Adrenal gland (tissue), 12 donors: ENCODE measurements around the gene CROCC. TPM values are rescaled to one million over a fixed set of nuclear protein-coding genes. Genes with fewer than 3 reads are reported as not detected.

Experiments
- DNase-seq, 7 donors: peaks; one replicate each; pipeline ENCODE4 v3.0.0-alpha.2; 2019 to 2020
- H3K27ac ChIP-seq, 5 donors: fragments of 200-600 bp; sonication (generic) in 4 of 5; 1 replicate in 3 of 5; 2 replicates in 2 of 5; pipeline versions ENCODE4 v1.5.1 to v1.8.0; 2016 to 2020; ENCODE audit warnings: mild to moderate bottlenecking in 1 of 5
- H3K27me3 ChIP-seq: fragments of 200-600 bp; 2 replicates; pipeline ENCODE4 v1.8.0; 2021
- H3K36me3 ChIP-seq, 2 donors: fragments of 200-600 bp; replicated peaks in 1 of 2; 1 replicate in 1 of 2; 2 replicates in 1 of 2; pipeline versions ENCODE4 v1.5.1 to v1.8.0; 2018 to 2022
- H3K4me1 ChIP-seq, 2 donors: fragments of 200-600 bp; replicated peaks in 1 of 2; 1 replicate in 1 of 2; 2 replicates in 1 of 2; pipeline versions ENCODE4 v1.5.1 to v1.8.0; 2018 to 2021
- H3K4me3 ChIP-seq, 4 donors: fragments of 200-600 bp; sonication (generic) in 3 of 4; one replicate each; pipeline ENCODE4 v1.5.1; 2016 to 2018
- H3K9me3 ChIP-seq, 3 donors: fragments of 200-600 bp; sonication (generic) in 1 of 3; replicated peaks in 1 of 3; 1 replicate in 2 of 3; 2 replicates in 1 of 3; pipeline versions ENCODE4 v1.5.1 to v1.8.0; 2016 to 2021
- POLR2A ChIP-seq, 2 donors: fragments of 450-650 bp; IDR thresholded peaks; one replicate each; pipeline ENCODE4 v1.6.1; 2017; ENCODE audit warnings: antibody characterized with exemption in 2 of 2, mild to moderate bottlenecking in 2 of 2, moderate library complexity in 1 of 2
- WGBS, 4 donors: extraction: QIAGEN DNeasy Blood & Tissue Kit in 2 of 4; methylation state at CpG; one replicate each; pipeline versions ENCODE4 v1.1.5 to v1.1.7; 2013 to 2017; 5-methylcytosine and 5-hydroxymethylcytosine counted together
- intact Hi-C, 2 donors: fragments of 100-400 bp; cut with DNase I; formaldehyde crosslinking; loops; one replicate each; pipeline versions ENCODE4 v1.14.1 to v1.15.0; 2022 to 2023
- polyA plus RNA-seq, 3 donors: library from polyadenylated mRNA; stranded (reverse); fragments of 200-250 nt in 2 of 3; fragments of 350-450 nt in 1 of 3; fragmentation: Illumina TruSeq in 1 of 3; extraction: RNeasy Lipid Tissue Mini Kit (QIAGEN cat#74804) in 1 of 3; gene quantifications; one replicate each; pipeline ENCODE4 v1.2.3, GENCODE V29; 2013 to 2014
- total RNA-seq, 9 donors: library from RNA; depleted of rRNA in 4 of 9; stranded (reverse); fragments of >200 nt in 4 of 9; fragments of 120-200 nt in 1 of 9; fragmentation: NEBNext Ultra II Directional in 1 of 9; extraction: Animal tissue kit (Norgen Biotek cat#: 25700) in 1 of 9; gene quantifications; one replicate each; pipeline versions ENCODE4 v1.1.0 to v1.2.4, GENCODE V29; 2013 to 2023
- TF ChIP-seq, protein P1 (sequence below), 6 experiments: fragments of 450-650 bp in 4 of 6; fragments of 200-600 bp in 2 of 6; sonication (generic) in 1 of 6; IDR thresholded peaks; 1 replicate in 5 of 6; 2 replicates in 1 of 6; pipeline versions ENCODE4 v1.5.1 to v1.8.0; 2016 to 2021; ENCODE audit warnings: antibody characterized with exemption in 6 of 6, mild to moderate bottlenecking in 2 of 6, moderate library complexity in 1 of 6
- donor health status: healthy with polysubstance abuse.
- donor health status: Bipolar disorder and iron deficiency.
- donor health status: DM: yes; HTN: yes; CAD: no.
- donor health status: DM: no; HTN: no; CAD: no.
- donor health status: DM: no; HTN: no; CAD: no.
- donor health status: DM: yes; HTN: yes; CAD: no.

Gene CROCC
- total and polyA plus RNA-seq, 12 donors = 2.3 to 151 (median 19.2) TPM

DNA sequence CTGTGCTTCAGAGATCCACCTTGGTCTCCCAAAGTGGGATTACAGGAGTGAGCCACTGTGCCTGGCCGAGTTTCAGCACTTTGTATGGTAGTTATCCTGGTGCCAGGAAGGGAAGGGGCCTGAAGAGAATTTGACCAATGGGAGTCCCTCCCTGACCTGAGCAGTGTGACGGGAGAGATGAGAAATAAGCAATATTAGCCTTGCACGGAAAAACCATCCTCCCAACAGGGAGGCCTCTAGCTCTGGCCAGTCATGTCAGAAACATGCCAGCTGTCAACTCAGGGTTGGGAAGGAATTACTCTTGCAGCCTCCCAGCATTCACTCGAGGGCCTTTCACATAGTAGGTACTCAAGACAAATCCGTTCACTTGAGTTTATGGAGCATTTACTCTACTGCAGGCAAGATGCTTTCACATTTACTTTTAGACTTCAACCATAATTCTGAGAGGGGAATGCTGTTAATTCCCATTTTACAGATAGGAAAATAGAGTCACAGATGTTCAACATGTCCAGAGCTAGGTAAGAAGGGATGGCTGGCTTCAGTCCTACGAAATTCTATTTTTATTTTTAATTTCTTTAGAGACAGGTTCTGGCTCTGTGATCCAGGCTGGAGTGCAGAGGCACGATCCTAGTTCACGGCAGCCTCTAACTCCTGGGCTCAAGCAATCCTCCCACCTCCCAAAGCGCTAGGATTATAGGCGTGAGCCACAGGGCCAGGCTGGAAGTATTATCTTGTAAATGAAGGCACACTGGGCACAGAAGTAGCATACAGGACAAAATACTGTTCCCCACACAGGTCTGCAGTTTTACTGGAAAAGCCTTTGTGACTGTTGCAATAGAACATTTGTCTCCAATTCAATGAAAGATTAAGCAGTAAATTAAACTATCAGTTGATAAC is 93.2 kb downstream of the CROCC start:
- Histone ChIP-seq H3K4me3 (no peak overlapping the region), H3K36me3 (peaks cover 0 to 23% of the 10 kb centered on the region in 2 donors), H3K9me3 (no peaks in the 10 kb centered on the region), H3K4me1 (peaks cover 11 to 27% of the 10 kb centered on the region in 2 donors), H3K27me3 (no peaks in the 10 kb centered on the region), H3K27ac (peak overlapping the region in 2 of 5 donors; percentile 17 to 52)
- no peak for DNase-seq
- intact Hi-C loops = no loop called here
- WGBS, 4 donors = 65 to 73% (median 68%) methylated on average over 10 of the region's 10 CpGs
- TF ChIP-seq POLR2A (IDR thresholded peaks at IDR 0.05) = no peak
- TF ChIP-seq, protein P1, sequence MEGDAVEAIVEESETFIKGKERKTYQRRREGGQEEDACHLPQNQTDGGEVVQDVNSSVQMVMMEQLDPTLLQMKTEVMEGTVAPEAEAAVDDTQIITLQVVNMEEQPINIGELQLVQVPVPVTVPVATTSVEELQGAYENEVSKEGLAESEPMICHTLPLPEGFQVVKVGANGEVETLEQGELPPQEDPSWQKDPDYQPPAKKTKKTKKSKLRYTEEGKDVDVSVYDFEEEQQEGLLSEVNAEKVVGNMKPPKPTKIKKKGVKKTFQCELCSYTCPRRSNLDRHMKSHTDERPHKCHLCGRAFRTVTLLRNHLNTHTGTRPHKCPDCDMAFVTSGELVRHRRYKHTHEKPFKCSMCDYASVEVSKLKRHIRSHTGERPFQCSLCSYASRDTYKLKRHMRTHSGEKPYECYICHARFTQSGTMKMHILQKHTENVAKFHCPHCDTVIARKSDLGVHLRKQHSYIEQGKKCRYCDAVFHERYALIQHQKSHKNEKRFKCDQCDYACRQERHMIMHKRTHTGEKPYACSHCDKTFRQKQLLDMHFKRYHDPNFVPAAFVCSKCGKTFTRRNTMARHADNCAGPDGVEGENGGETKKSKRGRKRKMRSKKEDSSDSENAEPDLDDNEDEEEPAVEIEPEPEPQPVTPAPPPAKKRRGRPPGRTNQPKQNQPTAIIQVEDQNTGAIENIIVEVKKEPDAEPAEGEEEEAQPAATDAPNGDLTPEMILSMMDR (IDR thresholded peaks at IDR 0.05) = no peak

GRCh38 chr1:17016317-17016661 is 94.6 kb downstream of the CROCC start:
- DNase-seq = no peak

GRCh38 chr1:17017435-17017834 is 95.7 kb downstream of the CROCC start:
- H3K27ac ChIP-seq = no peak overlapping the region
- no peaks in the 10 kb centered on the region for H3K9me3 ChIP-seq
- no peaks in the 10 kb centered on the region for H3K27me3 ChIP-seq
- 94 to 100% (median 97%) methylated on average over 7 of the region's 7 CpGs for WGBS, 4 donors
- H3K4me3 ChIP-seq = no peak overlapping the region
- no peak for TF ChIP-seq POLR2A (IDR thresholded peaks at IDR 0.05)
- TF ChIP-seq, protein P1 (IDR thresholded peaks at IDR 0.05) = no peak
- H3K4me1 ChIP-seq = peaks cover 0 to 7% of the 10 kb centered on the region in 2 donors
- DNase-seq = peak in 1 of 7 donors; percentile 23
- intact Hi-C loops = no loop called here
- H3K36me3 ChIP-seq = peaks cover 0 to 48% of the 10 kb centered on the region in 2 donors

More at GRCh38 chr1:17016317-17016661, 94.6 kb downstream of the CROCC start:
- Histone ChIP-seq H3K36me3 (peaks cover 0 to 37% of the 10 kb centered on the region in 2 donors), H3K9me3 (no peaks in the 10 kb centered on the region), H3K27ac (peak overlapping the region in 2 of 5 donors; percentile 35 to 47), H3K27me3 (no peaks in the 10 kb centered on the region), H3K4me1 (peaks cover 1 to 13% of the 10 kb centered on the region in 2 donors), H3K4me3 (no peak overlapping the region)
- WGBS, 4 donors = 59 to 71% (median 65%) methylated on average over 5 of the region's 5 CpGs
- TF ChIP-seq, protein P1 (IDR thresholded peaks at IDR 0.05) = no peak
- no peak for TF ChIP-seq POLR2A (IDR thresholded peaks at IDR 0.05)
- intact Hi-C loops = no loop called here

GRCh38 chr1:17018849-17019248 is 97.1 kb downstream of the CROCC start:
- Histone ChIP-seq H3K36me3 (peaks cover 0 to 62% of the 10 kb centered on the region in 2 donors), H3K4me3 (no peak overlapping the region), H3K27me3 (no peaks in the 10 kb centered on the region), H3K9me3 (no peaks in the 10 kb centered on the region), H3K4me1 (peaks cover 0 to 6% of the 10 kb centered on the region in 2 donors), H3K27ac (no peak overlapping the region)
- WGBS, 4 donors = 30 to 58% (median 51%) methylated on average over 1 of the region's 1 CpG
- intact Hi-C loops = no loop called here
- TF ChIP-seq, protein P1 (IDR thresholded peaks at IDR 0.05) = no peak
- no peak for TF ChIP-seq POLR2A (IDR thresholded peaks at IDR 0.05)
- DNase-seq = peak in 1 of 7 donors; percentile 25
